Loucy (cell line): ENCODE results near the gene TNS3.

Source experiments
- CTCF ChIP-seq: fragments of 200-600 bp; sonication (generic); conservative IDR thresholded peaks from 2 replicates; pipeline ENCODE4 v1.5.1; 2014; ENCODE audit warnings: mild to moderate bottlenecking, antibody characterized with exemption, low read length
- EZH2phosphoT487 ChIP-seq: fragments of 200-600 bp; IDR thresholded peaks from 2 replicates; pipeline ENCODE4 v1.6.1; 2018; ENCODE audit warnings: antibody characterized with exemption, mild to moderate bottlenecking, moderate library complexity, borderline replicate concordance

GRCh38 chr7:47471358-47471703 is 110.6 kb downstream of the TNS3 start:
- no peak for TF ChIP-seq CTCF
- TF ChIP-seq EZH2phosphoT487, result no peak
